AG08395 (cell line): Measurements from ENCODE around the gene NEURL1B.
"Not testable (repeated sequence)": the region's sequence is repeated elsewhere in the genome, so short reads cannot be mapped to it uniquely, and the experiment has no call there.

ENCODE experiments used
- DNase-seq: peaks from one replicate; pipeline ENCODE4 v3.0.0; 2012; ENCODE audit warnings: mixed read lengths, low spot score

NEURL1B gene

GRCh38 chr5:172696171-172696849 lies 55.2 kb downstream of the NEURL1B start:
- no peak for DNase-seq

- DNase-seq, result peak; percentile 89
These were observed 56.4 kb downstream of the NEURL1B start for GRCh38 chr5:172697123-172698121.

- no peak for DNase-seq
These were observed 58.4 kb downstream of the NEURL1B start for GRCh38 chr5:172699423-172699822.

- no peak for DNase-seq
These were observed 58.9 kb downstream of the NEURL1B start for GRCh38 chr5:172699999-172700364.

- no peak for DNase-seq
These were observed 59.6 kb downstream of the NEURL1B start for GRCh38 chr5:172700365-172701290.

GRCh38 chr5:172701291-172701656 lies 60.2 kb downstream of the NEURL1B start:
- no peak for DNase-seq

- DNase-seq, result no peak
These were observed 62.9 kb downstream of the NEURL1B start for GRCh38 chr5:172703952-172704351.

- no peak for DNase-seq
These were observed 64.6 kb downstream of the NEURL1B start for GRCh38 chr5:172705576-172706084.

- no peak for DNase-seq
These were observed 65.7 kb downstream of the NEURL1B start for GRCh38 chr5:172706796-172707195.

GRCh38 chr5:172707285-172708182 lies 66.5 kb downstream of the NEURL1B start:
- DNase-seq, result peak; percentile 79

- DNase-seq, result no peak
These were observed 67.1 kb downstream of the NEURL1B start for GRCh38 chr5:172708183-172708505.

GRCh38 chr5:172710676-172711075 lies 69.6 kb downstream of the NEURL1B start:
- DNase-seq, result no peak

GRCh38 chr5:172711321-172711861 lies 70.3 kb downstream of the NEURL1B start:
- not testable (repeated sequence) for DNase-seq

- DNase-seq, result no peak
These were observed 71.5 kb downstream of the NEURL1B start for GRCh38 chr5:172712610-172713009.

- peak; percentile 52 for DNase-seq
These were observed 72.2 kb downstream of the NEURL1B start for GRCh38 chr5:172713113-172713808.

GRCh38 chr5:172713809-172714490 lies 72.9 kb downstream of the NEURL1B start:
- no peak for DNase-seq

GRCh38 chr5:172714491-172715420 lies 73.7 kb downstream of the NEURL1B start:
- peak; percentile 72 for DNase-seq

- no peak for DNase-seq
These were observed 74.3 kb downstream of the NEURL1B start for GRCh38 chr5:172715421-172715780.
